CD14-positive monocyte (primary cell): ENCODE results near the gene SS18L1. TPM values are rescaled to one million over a fixed set of nuclear protein-coding genes. Genes with fewer than 3 reads are reported as not detected.
A peak's percentile ranks its signal among the peaks of the same experiment; 100 is the strongest.

Experiments used
- DNase-seq, 3 donors: peaks; one replicate each; pipeline ENCODE4 v3.0.0-alpha.2; 2011 to 2022
- H2AFZ ChIP-seq: 2 replicates; pipeline ENCODE4 v1.6.0; 2012; ENCODE audit warnings: mild to moderate bottlenecking, low read depth, low read length, inconsistent platforms; ENCODE audit not compliant: insufficient read depth, poor library complexity, severe bottlenecking
- H3K27ac ChIP-seq, 2 donors: 1 replicate in 1 of 2; 2 replicates in 1 of 2; pipeline ENCODE4 v1.5.1; 2012 to 2013; ENCODE audit warnings: low read length in 2 of 2, control low read depth in 1 of 2, inconsistent platforms in 1 of 2, low read depth in 1 of 2, mild to moderate bottlenecking in 1 of 2
- H3K27me3 ChIP-seq, 2 donors: one replicate each; pipeline versions ENCODE4 v1.6.0 to v1.6.1; 2011 to 2013; ENCODE audit warnings: low read length in 2 of 2; ENCODE audit not compliant: control insufficient read depth in 2 of 2, insufficient read depth in 2 of 2
- H3K36me3 ChIP-seq, 2 donors: replicated peaks in 1 of 2; 1 replicate in 1 of 2; 2 replicates in 1 of 2; pipeline versions ENCODE4 v1.5.1 to v1.6.1; 2012 to 2013; ENCODE audit warnings: low read length in 2 of 2, control low read depth in 1 of 2, inconsistent platforms in 1 of 2, mild to moderate bottlenecking in 1 of 2; ENCODE audit not compliant: insufficient read depth in 2 of 2, control insufficient read depth in 1 of 2
- H3K4me1 ChIP-seq, 2 donors: 1 replicate in 1 of 2; 2 replicates in 1 of 2; pipeline versions ENCODE4 v1.5.1 to v1.6.1; 2012 to 2013; ENCODE audit warnings: low read length in 2 of 2, control low read depth in 1 of 2, inconsistent platforms in 1 of 2, mild to moderate bottlenecking in 1 of 2, moderate library complexity in 1 of 2; ENCODE audit not compliant: insufficient read depth in 2 of 2, control insufficient read depth in 1 of 2
- H3K4me2 ChIP-seq: replicated peaks from 2 replicates; pipeline ENCODE3; 2012; ENCODE audit warnings: low read length, moderate library complexity, mild to moderate bottlenecking; ENCODE audit not compliant: poor library complexity, severe bottlenecking; ENCODE audit errors: extremely low read depth
- H3K4me3 ChIP-seq, 3 experiments: fragments of 200-600 bp in 1 of 3; sonication (generic) in 1 of 3; replicated peaks in 1 of 3; 1 replicate in 2 of 3; 2 replicates in 1 of 3; pipeline ENCODE4 v1.5.1; 2011 to 2013; ENCODE audit warnings: low read length in 3 of 3, mild to moderate bottlenecking in 3 of 3, control low read depth in 2 of 3, low read depth in 2 of 3, inconsistent platforms in 1 of 3, moderate library complexity in 1 of 3
- H3K79me2 ChIP-seq: 2 replicates; pipeline ENCODE4 v1.6.0; 2012; ENCODE audit warnings: mild to moderate bottlenecking, control low read depth, inconsistent platforms, low read length, moderate library complexity; ENCODE audit not compliant: insufficient read depth
- H3K9ac ChIP-seq: 2 replicates; pipeline ENCODE4 v1.6.0; 2017; ENCODE audit warnings: low read length, mild to moderate bottlenecking; ENCODE audit not compliant: insufficient read depth, poor library complexity, severe bottlenecking
- H3K9me3 ChIP-seq, 2 donors: replicated peaks in 1 of 2; 1 replicate in 1 of 2; 2 replicates in 1 of 2; pipeline versions ENCODE4 v1.5.1 to v1.6.1; 2012 to 2013; ENCODE audit warnings: low read length in 2 of 2, control low read depth in 1 of 2; ENCODE audit not compliant: control insufficient read depth in 1 of 2, insufficient read depth in 1 of 2
- H4K20me1 ChIP-seq: 2 replicates; pipeline ENCODE4 v1.6.0; 2012; ENCODE audit warnings: mild to moderate bottlenecking, low read length, control low read depth, moderate library complexity; ENCODE audit not compliant: insufficient read depth
- H3K27ac Mint-ChIP-seq, 7 donors: one replicate each; pipeline ENCODE4 v1.8.0; 2020; ENCODE audit warnings: mild to moderate bottlenecking in 7 of 7, mixed read lengths in 7 of 7, moderate library complexity in 6 of 7, inconsistent platforms in 2 of 7
- H3K27me3 Mint-ChIP-seq, 3 donors: one replicate each; pipeline ENCODE4 v1.8.0; 2021 to 2022; ENCODE audit warnings: low read depth in 3 of 3, mild to moderate bottlenecking in 3 of 3, mixed read lengths in 3 of 3, moderate library complexity in 3 of 3, inconsistent platforms in 1 of 3
- H3K36me3 Mint-ChIP-seq, 2 donors: one replicate each; pipeline ENCODE4 v1.8.0; 2020; ENCODE audit warnings: mixed read lengths in 2 of 2, inconsistent platforms in 1 of 2, mild to moderate bottlenecking in 1 of 2
- H3K4me1 Mint-ChIP-seq: one replicate; pipeline ENCODE4 v1.8.0; 2020; ENCODE audit warnings: mild to moderate bottlenecking, mixed read lengths
- H3K4me3 Mint-ChIP-seq, 2 donors: one replicate each; pipeline ENCODE4 v1.8.0; 2020; ENCODE audit warnings: mild to moderate bottlenecking in 2 of 2, mixed read lengths in 2 of 2, moderate library complexity in 1 of 2
- H3K9me3 Mint-ChIP-seq, 7 donors: one replicate each; pipeline ENCODE4 v1.8.0; 2020 to 2022; ENCODE audit warnings: mixed read lengths in 7 of 7, mild to moderate bottlenecking in 6 of 7, moderate library complexity in 6 of 7, inconsistent platforms in 2 of 7
- WGBS: methylation state at CpG from one replicate; pipeline ENCODE4 v1.1.5; 2013; ENCODE audit warnings: missing lambda C conversion rate; ENCODE audit not compliant: insufficient coverage; 5-methylcytosine and 5-hydroxymethylcytosine counted together
- intact Hi-C, 2 donors: fragments of 100-400 bp; cut with micrococcal nuclease; formaldehyde crosslinking; loops; one replicate each; pipeline versions ENCODE4 v1.15.0 to v1.15.1; 2023
- polyA plus RNA-seq, 3 donors: library from polyadenylated mRNA; depleted of rRNA in 1 of 3; unstranded in 2 of 3; stranded (reverse) in 1 of 3; fragments of 300-500 nt in 2 of 3; fragments of >200 nt in 1 of 3; fragmentation: Illumina TruSeq in 2 of 3; gene quantifications; 1 replicate in 2 of 3; 2 replicates in 1 of 3; pipeline ENCODE4 v1.2.3, GENCODE V29; 2012 to 2021
- TF ChIP-seq, protein P1 (sequence below): fragments of 200-600 bp; IDR thresholded peaks from one replicate; pipeline ENCODE4 v1.8.0; 2022; ENCODE audit warnings: antibody characterized with exemption, mild to moderate bottlenecking

The SS18L1 gene
- polyA plus RNA-seq, 3 donors: 0.75 to 16.5 (median 1.1) TPM

- peaks cover 36 to 79% of the 10 kb centered on the region in 2 donors for H3K36me3 ChIP-seq
- Mint-ChIP-seq H3K4me1 (peaks cover 3% of the 10 kb centered on the region), H3K27ac (peak overlapping the region in 1 of 7 donors; percentile 38), H3K27me3 (peaks cover 0 to 4% (median 2%) of the 10 kb centered on the region in 3 donors), H3K36me3 (peaks cover 46 to 75% of the 10 kb centered on the region in 2 donors), H3K9me3 (peaks cover under 1 to 2% (median 2%) of the 10 kb centered on the region in 7 donors), H3K4me3 (no peak overlapping the region)
- H3K4me3 ChIP-seq: no peak overlapping the region
- peaks cover 48% of the 10 kb centered on the region for H4K20me1 ChIP-seq
- H3K79me2 ChIP-seq: peaks cover 33% of the 10 kb centered on the region
- H3K27me3 ChIP-seq: no peaks in the 10 kb centered on the region
- TF ChIP-seq, protein P1, sequence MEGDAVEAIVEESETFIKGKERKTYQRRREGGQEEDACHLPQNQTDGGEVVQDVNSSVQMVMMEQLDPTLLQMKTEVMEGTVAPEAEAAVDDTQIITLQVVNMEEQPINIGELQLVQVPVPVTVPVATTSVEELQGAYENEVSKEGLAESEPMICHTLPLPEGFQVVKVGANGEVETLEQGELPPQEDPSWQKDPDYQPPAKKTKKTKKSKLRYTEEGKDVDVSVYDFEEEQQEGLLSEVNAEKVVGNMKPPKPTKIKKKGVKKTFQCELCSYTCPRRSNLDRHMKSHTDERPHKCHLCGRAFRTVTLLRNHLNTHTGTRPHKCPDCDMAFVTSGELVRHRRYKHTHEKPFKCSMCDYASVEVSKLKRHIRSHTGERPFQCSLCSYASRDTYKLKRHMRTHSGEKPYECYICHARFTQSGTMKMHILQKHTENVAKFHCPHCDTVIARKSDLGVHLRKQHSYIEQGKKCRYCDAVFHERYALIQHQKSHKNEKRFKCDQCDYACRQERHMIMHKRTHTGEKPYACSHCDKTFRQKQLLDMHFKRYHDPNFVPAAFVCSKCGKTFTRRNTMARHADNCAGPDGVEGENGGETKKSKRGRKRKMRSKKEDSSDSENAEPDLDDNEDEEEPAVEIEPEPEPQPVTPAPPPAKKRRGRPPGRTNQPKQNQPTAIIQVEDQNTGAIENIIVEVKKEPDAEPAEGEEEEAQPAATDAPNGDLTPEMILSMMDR: no peak
- peaks cover 0 to 3% of the 10 kb centered on the region in 2 donors for H3K9me3 ChIP-seq
- H3K4me1 ChIP-seq: no peaks in the 10 kb centered on the region
- intact Hi-C loops: loop anchor here in 1 of 2 donors (5.0 kb wide), 1 partner anchor 146 kb away; no protein-coding TSS in a partner anchor
- 97% methylated on average over 22 of the region's 22 CpGs for WGBS
- H3K9ac ChIP-seq: no peak overlapping the region
- DNase-seq: no peak
- H3K27ac ChIP-seq: no peak overlapping the region
- no peak overlapping the region for H2AFZ ChIP-seq
- no peak overlapping the region for H3K4me2 ChIP-seq
Observed at GRCh38 chr20:62158541-62158940, 15.0 kb downstream of the SS18L1 start.

- Histone ChIP-seq H4K20me1 (peaks cover 43% of the 10 kb centered on the region), H3K4me1 (no peaks in the 10 kb centered on the region), H3K36me3 (peaks cover 40 to 79% of the 10 kb centered on the region in 2 donors), H3K27me3 (no peaks in the 10 kb centered on the region), H3K27ac (no peak overlapping the region), H3K9me3 (no peaks in the 10 kb centered on the region), H3K4me2 (no peak overlapping the region), H2AFZ (no peak overlapping the region), H3K9ac (no peak overlapping the region), H3K79me2 (peaks cover 28% of the 10 kb centered on the region), H3K4me3 (no peak overlapping the region)
- WGBS: 97% methylated on average over 7 of the region's 11 CpGs
- no peaks in the 10 kb centered on the region for H3K9me3 Mint-ChIP-seq
- H3K4me3 Mint-ChIP-seq: no peak overlapping the region
- peaks cover 48 to 75% of the 10 kb centered on the region in 2 donors for H3K36me3 Mint-ChIP-seq
- no peak overlapping the region for H3K27ac Mint-ChIP-seq
- TF ChIP-seq, protein P1: no peak
- peaks cover 0 to 4% (median 2%) of the 10 kb centered on the region in 3 donors for H3K27me3 Mint-ChIP-seq
- H3K4me1 Mint-ChIP-seq: peaks cover 3% of the 10 kb centered on the region
- DNase-seq: no peak
- intact Hi-C loops: loop anchor here in 1 of 2 donors (5.0 kb wide), 1 partner anchor 147 kb away; no protein-coding TSS in a partner anchor
Observed at GRCh38 chr20:62159052-62159451, 15.5 kb downstream of the SS18L1 start.
